GM12874 (cell line): ENCODE measurements around the gene ERC1.

ENCODE experiments used
- TF ChIP-seq, protein P1 (sequence below): IDR thresholded peaks from 2 replicates; pipeline ENCODE4 v1.5.1; 2011; ENCODE audit warnings: low read depth, mild to moderate bottlenecking, control low read depth, low read length, moderate library complexity; ENCODE audit not compliant: insufficient read depth

ERC1 gene

DNA sequence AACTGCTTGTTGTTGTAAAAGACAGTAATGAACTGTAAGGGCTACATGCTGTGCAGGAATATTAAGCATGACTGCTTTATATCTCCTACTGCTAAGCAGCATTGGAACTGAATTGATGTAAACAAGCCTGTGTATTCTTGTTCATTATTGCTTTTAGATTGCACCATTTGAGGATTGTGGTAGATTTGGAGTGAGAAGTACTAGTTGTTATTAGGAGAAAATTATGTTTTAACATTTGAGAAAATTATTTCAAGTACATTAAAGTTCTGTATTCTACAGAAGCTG lies 212.7 kb downstream of the ERC1 start:
- TF ChIP-seq, protein P1, sequence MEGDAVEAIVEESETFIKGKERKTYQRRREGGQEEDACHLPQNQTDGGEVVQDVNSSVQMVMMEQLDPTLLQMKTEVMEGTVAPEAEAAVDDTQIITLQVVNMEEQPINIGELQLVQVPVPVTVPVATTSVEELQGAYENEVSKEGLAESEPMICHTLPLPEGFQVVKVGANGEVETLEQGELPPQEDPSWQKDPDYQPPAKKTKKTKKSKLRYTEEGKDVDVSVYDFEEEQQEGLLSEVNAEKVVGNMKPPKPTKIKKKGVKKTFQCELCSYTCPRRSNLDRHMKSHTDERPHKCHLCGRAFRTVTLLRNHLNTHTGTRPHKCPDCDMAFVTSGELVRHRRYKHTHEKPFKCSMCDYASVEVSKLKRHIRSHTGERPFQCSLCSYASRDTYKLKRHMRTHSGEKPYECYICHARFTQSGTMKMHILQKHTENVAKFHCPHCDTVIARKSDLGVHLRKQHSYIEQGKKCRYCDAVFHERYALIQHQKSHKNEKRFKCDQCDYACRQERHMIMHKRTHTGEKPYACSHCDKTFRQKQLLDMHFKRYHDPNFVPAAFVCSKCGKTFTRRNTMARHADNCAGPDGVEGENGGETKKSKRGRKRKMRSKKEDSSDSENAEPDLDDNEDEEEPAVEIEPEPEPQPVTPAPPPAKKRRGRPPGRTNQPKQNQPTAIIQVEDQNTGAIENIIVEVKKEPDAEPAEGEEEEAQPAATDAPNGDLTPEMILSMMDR, result no peak

GRCh38 chr12:1204581-1205121 lies 213.6 kb downstream of the ERC1 start:
- TF ChIP-seq, protein P1, result no peak

- TF ChIP-seq, protein P1, result no peak
Measured at GRCh38 chr12:1205512-1206060, 214.6 kb downstream of the ERC1 start.

DNA sequence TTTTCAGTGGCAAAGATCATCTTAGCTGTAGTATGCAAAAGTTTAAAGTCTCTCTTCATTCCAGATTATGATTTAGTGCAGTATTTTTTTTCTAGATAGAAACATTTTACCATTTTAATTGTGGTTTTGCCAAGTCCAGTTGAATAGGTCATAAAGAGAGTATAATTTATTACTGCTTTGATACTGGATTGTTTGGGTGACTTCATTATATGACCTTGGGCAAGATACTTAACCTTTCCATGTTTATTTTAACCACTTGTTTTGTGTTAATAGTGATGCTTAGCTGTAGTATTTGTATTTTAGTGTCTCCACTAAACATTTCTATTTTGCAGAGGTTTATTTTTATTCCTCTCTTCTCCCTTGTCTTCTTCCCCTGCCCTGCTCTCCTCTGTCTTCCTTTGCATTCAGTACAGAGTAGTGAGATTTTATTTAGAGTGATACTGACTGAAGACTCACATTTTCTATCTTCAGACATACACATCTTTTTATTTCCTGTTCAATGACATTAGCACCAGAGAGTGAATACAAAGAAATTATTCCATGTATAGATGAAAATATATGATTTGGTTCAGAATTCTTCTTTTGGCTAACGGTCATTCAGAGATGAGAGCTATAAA lies 215.2 kb downstream of the ERC1 start:
- TF ChIP-seq, protein P1, result no peak

- TF ChIP-seq, protein P1, result no peak
Measured at GRCh38 chr12:1207276-1207675, 216.3 kb downstream of the ERC1 start.

DNA sequence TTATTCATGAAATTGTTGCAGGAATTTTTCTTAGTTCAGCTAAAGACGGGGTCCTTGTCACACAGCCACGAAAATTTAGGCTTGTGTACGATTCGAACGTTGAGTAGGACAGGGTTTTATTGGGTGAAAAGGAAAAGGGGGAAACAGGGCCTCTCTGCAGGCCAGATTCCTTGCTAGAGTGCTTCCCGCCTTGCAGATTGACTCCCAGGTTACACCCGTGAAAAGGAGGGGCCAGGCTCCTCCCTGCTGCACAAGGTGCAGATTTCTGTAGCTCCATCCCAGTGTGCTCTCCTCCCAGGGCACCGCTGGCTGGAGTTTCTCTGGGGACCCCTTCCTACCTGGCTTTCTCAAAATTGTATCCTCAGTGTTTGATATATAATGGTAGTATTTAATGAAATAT lies 221.5 kb downstream of the ERC1 start:
- TF ChIP-seq, protein P1, result no peak

- TF ChIP-seq, protein P1, result no peak
Measured at GRCh38 chr12:1213205-1213604, 222.2 kb downstream of the ERC1 start.
